Epithelial cell of proximal tubule (primary cell): ENCODE results near the gene TMEFF1. TPM values are rescaled to one million over a fixed set of nuclear protein-coding genes. Genes with fewer than 3 reads are reported as not detected.
"Not testable (repeated sequence)": the region's sequence is repeated elsewhere in the genome, so short reads cannot be mapped to it uniquely, and the experiment has no call there.

ENCODE experiments used
- DNase-seq: peaks from one replicate; pipeline ENCODE4 v3.0.0-alpha.2; 2011; ENCODE audit warnings: low read depth
- H3K4me3 ChIP-seq: 2 replicates; pipeline ENCODE4 v1.5.1; 2011; ENCODE audit warnings: low read depth, mild to moderate bottlenecking, low read length
- CTCF ChIP-seq: conservative IDR thresholded peaks from 2 replicates; pipeline ENCODE4 v1.5.1; 2012; ENCODE audit warnings: low read depth, mild to moderate bottlenecking, low read length
- total RNA-seq: library from RNA; depleted of rRNA; stranded (reverse); fragments of >200 nt; gene quantifications from 2 replicates; pipeline ENCODE4 v1.2.3, GENCODE V29; 2015

TMEFF1 gene
- total RNA-seq, 1 donor from 2014 or later, result 7.8 TPM

DNA sequence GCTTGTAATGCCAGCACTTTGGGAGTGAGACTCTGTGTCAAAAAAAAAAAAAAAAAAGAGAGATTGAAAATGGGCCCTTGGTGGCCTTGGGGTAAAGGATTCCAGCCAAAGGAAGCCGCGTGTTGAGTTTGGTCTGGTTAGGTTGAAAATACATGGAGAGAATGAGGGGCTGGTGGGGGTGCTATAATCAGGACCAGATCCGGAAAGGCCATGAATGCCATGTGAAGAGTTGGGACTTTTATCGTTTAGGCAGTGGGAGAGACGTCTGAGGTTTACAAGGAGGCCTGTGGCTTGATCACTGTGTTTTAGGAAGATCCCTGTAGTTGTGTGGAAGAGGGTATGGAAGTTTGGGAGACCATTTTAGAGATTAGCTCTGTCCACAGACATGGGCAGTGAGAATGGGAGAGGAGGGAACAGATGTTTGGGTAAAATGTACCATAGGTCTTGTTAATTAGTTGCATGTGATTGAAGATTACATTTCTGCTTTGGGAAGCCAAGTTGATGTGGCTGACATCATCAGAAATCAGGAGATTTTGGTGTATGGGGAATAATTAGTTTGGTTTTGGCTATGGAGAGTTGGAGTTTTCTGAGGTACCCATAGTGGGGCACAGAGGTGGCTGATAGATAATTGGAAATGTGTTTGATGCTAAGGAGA, 42.5 kb upstream of the TMEFF1 start:
- no peak for DNase-seq
- H3K4me3 ChIP-seq, result no peak overlapping the region
- no peak for TF ChIP-seq CTCF

DNA sequence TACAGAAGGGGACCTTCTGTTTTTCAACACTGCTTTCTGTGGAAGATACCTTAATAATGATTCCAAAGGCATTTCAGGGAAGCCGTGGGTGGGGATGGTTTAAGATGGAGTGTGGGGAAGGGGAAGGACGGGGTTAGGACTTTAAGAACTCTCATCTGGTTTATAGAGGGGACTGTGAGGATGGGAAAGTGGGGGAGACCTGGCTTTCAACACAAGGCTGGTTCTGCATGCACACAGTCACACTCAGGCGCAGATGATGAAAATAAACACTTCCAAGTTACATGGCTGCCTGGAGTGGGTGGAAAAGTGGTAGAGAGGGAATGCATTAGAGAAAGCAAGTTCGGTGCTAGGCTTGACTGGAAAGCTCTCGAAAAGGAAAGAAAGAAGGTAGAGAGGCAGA, 41.1 kb upstream of the TMEFF1 start:
- no peak for DNase-seq
- no peak for TF ChIP-seq CTCF
- no peak overlapping the region for H3K4me3 ChIP-seq

- TF ChIP-seq CTCF, result no peak
- no peak for DNase-seq
- H3K4me3 ChIP-seq, result no peak overlapping the region
Measured at GRCh38 chr9:100432736-100433135, 40.2 kb upstream of the TMEFF1 start.

GRCh38 chr9:100436571-100436970, 36.4 kb upstream of the TMEFF1 start:
- H3K4me3 ChIP-seq, result no peak overlapping the region
- no peak for DNase-seq
- no peak for TF ChIP-seq CTCF

DNA sequence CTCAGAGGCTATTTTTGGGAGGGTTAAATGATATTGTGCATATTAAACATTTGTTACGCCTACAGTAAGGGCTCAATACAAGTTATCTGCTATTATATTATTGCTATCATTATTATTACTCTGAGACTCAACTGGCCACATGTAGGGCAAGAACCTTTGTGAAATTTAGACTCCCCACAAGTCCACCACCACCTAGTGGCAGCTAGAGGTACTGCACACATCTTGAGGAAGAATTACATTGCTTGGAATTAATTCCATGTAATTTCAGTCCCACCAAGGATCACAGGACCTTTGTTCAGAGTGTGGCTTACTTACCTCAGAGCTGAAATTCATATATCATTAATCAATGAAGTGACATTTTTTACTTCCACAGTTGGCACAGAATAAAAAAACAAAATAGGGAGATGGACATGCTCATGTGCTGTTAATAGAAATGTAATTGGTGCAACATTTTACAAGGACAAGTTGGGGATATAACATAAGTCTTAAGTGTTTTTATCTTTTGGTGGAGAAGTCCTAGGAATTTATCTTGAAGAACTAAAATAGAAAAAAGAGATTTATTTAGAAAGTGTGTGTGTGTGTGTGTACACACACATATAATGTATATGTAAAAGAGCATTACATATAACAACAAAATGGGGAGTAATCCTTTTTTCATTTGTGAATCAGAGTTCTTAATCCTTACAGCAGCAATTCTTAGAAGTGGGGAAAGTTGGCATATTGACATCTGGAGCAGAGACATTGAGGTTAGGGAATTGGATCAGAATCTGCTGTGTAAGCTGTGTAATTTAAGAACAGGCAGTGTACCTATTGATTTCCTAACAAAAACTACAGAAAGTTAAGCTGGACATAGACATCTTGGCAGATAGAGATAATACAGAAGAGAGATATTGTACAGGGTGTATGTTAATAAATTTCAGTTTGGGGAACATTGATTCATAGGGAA, 34.8 kb upstream of the TMEFF1 start:
- DNase-seq, result no peak
- TF ChIP-seq CTCF, result peak; percentile 94
- no peak overlapping the region for H3K4me3 ChIP-seq

DNA sequence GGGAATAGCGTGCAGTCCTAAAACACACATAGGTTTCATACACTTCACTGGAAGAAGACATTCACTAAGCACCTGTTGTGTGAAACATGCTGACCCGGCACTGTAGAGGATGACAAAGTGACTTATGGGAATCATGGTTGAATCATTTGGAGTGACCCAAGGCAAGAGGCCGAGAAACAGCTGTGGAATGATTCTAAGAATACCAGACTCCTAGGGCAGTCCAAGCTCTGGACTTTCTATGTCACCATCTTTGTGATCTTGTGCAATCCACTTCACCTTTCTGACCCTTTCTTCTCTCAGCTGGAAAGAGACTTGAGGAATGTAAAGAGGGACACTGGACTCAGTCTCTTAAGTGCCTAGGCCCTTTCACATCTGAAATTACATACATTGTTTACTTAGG, 32.9 kb upstream of the TMEFF1 start:
- no peak for DNase-seq
- TF ChIP-seq CTCF, result no peak
- H3K4me3 ChIP-seq, result no peak overlapping the region

- H3K4me3 ChIP-seq, result not testable (repeated sequence)
Measured at GRCh38 chr9:100440487-100440886, 32.5 kb upstream of the TMEFF1 start.

More at GRCh38 chr9:100440487-100440886, 32.5 kb upstream of the TMEFF1 start:
- not testable (repeated sequence) for DNase-seq
